ENCODE data around the gene VWF. TPM values are rescaled to one million over a fixed set of nuclear protein-coding genes. Genes with fewer than 3 reads are reported as not detected.

VWF gene
- total and polyA plus RNA-seq, 2 experiments from 2014 or later = 0.42 to 0.56 TPM

DNA sequence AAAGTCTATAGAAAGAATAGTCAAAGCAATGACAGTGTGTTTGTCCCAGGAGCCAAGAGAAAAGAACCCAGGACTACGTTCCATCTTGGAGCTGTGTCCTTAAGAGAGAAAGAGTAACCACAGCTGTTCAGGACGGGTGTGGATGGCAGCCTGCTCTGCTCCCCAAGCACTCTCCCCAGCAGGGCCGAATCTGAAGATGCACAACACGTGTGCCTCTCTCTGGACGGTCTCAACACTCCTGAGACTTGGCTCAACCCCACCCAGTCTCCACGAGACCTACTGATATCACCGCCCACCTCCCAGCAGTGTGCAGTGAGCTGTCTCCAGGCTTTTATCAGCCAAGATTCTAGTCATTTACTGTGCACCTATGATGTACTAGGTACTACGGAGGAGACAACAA is 152.1 kb downstream of the VWF start:
- no peaks in the 10 kb centered on the region for H4K20me1 ChIP-seq (replicated peaks; ENCODE audit: insufficient read depth)
- H2AFZ ChIP-seq = no peak overlapping the region
- Mint-ChIP-seq H3K4me3 (no peak overlapping the region), H3K9me3 (no peaks in the 10 kb centered on the region), H3K27ac (no peak overlapping the region), H3K4me1 (no peaks in the 10 kb centered on the region), H3K36me3 (ENCODE audit: low read depth) (no peaks in the 10 kb centered on the region), H3K27me3 (ENCODE audit: insufficient read depth, low read depth, poor library complexity) (peaks cover 10% of the 10 kb centered on the region)
- no peaks in the 10 kb centered on the region for H3K36me3 ChIP-seq (ENCODE audit: insufficient read depth)
- no peaks in the 10 kb centered on the region for H3K27me3 ChIP-seq (ENCODE audit: insufficient read depth)
- DNase-seq (ENCODE audit: low spot score) (no peak), ATAC-seq (no peak)
- H3K27ac ChIP-seq (ENCODE audit: low read depth) = no peak overlapping the region
- no peak overlapping the region for H3K4me2 ChIP-seq
- no peaks in the 10 kb centered on the region for H3K4me1 ChIP-seq (ENCODE audit: insufficient read depth)
- H3K9me2 ChIP-seq (ENCODE audit: insufficient read depth) = no peaks in the 10 kb centered on the region
- TF ChIP-seq POLR2AphosphoS5 (IDR thresholded peaks at IDR 0.05; ENCODE audit: low read depth) (no peak), ETS1 (IDR thresholded peaks at IDR 0.05) (no peak), STAT1 (IDR thresholded peaks at IDR 0.05; ENCODE audit: unreplicated experiment) (no peak), ZNF114 (CRISPR knock-in tag; IDR thresholded peaks at IDR 0.05) (no peak), CTCF (conservative IDR thresholded peaks at IDR 0.05; ENCODE audit: low read depth in 2 of 2) (no peak), EZH2phosphoT487 (IDR thresholded peaks at IDR 0.05; ENCODE audit: unreplicated experiment) (no peak), CREB1 (CRISPR knock-in tag; IDR thresholded peaks at IDR 0.05; ENCODE audit: low read depth) (no peak), NANOG (IDR thresholded peaks at IDR 0.05; ENCODE audit: borderline replicate concordance) (no peak), REST (IDR thresholded peaks at IDR 0.05; ENCODE audit: unreplicated experiment) (no peak), ZNF331 (CRISPR knock-in tag; IDR thresholded peaks at IDR 0.05; ENCODE audit: low read depth) (no peak), EZH2 (IDR thresholded peaks at IDR 0.05; ENCODE audit: low read depth, unreplicated experiment) (no peak), ZNF462 (CRISPR knock-in tag; IDR thresholded peaks at IDR 0.05) (no peak), JUNB (IDR thresholded peaks at IDR 0.05; ENCODE audit: unreplicated experiment) (no peak)
- H3K4me3 ChIP-seq = no peak overlapping the region
- no peaks in the 10 kb centered on the region for H3K79me2 ChIP-seq (replicated peaks; ENCODE audit: insufficient read depth)
- no peaks in the 10 kb centered on the region for H3F3A ChIP-seq (replicated peaks; ENCODE audit: low read depth)
